ENCODE data around the gene SYNE4.
"Not testable (repeated sequence)": the region's sequence is repeated elsewhere in the genome, so short reads cannot be mapped to it uniquely, and the experiment has no call there.

SYNE4 gene

DNA sequence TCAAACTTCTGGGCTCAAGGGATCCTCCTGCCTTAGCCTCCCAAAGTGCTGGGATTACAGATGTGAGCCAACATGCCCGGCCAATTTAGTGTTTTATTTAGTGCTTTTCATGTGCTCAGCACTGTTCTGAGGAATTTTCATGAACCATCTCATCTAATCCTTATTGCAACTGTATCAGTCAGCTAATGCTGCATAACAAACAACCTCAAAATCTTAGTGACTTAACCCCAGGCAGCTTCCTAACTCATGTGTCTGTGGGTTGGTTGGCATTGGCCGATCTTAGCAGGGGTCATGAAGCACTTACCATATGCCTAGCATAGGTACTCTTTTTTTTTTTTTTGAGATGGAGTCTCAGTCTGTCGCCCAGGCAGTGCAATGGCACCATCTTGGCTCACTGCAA is 19.8 kb downstream of the SYNE4 start:
- no peak for DNase-seq

DNA sequence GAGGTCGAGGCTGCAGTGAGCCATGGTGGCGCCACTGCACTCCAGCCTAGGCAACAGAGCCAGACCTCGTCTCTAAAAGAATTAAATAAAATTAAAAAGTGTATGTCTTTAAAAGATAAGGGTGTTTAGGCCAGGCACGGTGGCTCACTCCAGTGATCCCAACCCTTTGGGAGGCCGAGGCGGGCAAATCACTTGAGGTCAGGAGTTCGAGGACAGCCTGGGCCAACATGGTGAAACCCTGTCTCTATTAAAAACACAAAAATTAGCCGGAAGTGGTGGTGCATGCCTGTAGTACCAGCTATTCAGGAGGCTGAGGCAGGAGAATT is 21.1 kb downstream of the SYNE4 start:
- no peak for DNase-seq

DNA sequence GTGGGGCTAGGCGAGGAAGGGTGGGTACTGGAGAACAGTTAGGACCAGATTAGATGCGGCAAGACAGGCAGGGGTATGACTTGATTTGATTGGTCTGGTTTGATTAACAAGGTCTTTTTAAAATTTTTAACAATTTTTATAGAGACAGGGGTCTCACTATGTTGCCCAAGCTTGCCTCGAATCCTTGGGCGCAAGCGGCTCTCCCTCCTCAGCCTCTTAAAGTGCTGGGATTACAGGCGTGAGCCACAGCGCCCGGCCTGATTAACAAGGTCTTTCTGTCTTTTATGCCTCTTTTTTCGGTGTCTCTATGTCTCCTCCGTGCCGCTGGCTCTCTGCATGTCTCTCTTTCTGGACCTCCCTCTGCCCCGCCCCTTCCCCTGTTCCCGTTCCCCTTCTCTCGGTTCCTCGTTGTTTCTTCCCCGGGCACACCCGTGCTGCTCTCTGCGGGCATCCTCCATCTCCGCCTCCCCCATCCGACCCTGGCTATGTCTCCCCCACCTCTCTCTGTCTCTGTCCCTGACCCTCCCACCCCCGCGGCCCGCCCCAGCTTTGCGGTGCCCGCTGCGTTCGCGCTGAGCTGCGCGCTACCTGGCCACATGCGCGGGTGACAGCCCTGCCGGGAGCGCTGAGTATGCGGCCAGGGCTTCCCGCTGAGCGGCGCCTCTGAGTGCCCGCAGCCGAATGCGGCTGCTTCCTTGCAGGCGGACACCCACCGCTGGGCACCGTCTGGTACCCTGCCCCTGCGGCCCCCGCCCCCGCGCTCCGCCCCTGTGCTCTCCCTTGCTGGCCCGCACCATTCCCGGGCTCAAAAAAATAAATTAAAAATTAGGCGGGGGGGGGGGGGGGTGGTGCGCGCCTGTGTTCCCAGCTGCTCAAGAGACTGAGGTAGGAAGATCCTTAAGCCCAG is 21.7 kb downstream of the SYNE4 start:
- DNase-seq: peak in 1 of 6 experiments; percentile 6

DNA sequence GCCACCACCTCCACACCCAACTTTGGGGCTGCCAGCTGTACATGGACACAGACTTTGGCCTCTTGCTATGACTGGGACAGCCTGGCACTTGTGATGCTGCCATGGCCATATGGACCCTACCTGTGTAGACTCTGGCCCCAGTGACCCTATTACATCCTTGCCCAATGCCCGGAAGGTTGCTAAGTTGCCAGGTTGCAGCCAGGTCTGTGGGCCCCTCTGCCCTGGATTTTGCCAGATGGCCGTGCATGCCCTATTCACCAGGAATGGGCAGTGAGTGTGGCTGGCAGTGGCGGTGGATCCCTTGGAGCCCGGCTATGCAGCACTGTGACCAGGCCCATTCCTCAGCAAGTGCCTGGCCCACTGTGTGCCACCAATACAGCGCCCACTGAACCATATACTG is 22.5 kb downstream of the SYNE4 start:
- no peak for DNase-seq

DNA sequence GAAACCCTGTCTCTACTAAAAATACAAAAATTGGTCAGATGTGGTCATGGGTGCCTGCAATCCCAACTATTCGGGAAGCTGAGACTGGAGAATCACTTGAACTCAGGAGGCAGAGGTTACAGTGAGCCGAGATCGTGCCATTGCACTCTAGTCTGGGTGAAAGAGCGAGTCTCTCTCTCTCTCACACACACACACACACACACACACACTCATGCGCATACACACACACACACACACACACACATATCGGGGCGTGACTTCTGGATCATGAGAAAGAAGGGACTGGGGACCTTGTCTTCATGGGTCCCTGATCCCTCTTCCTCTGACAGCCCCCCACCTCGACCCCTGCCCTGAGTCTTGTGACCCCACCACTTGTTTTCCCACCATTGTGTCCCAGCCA is 25.4 kb downstream of the SYNE4 start:
- no peak for DNase-seq

DNA sequence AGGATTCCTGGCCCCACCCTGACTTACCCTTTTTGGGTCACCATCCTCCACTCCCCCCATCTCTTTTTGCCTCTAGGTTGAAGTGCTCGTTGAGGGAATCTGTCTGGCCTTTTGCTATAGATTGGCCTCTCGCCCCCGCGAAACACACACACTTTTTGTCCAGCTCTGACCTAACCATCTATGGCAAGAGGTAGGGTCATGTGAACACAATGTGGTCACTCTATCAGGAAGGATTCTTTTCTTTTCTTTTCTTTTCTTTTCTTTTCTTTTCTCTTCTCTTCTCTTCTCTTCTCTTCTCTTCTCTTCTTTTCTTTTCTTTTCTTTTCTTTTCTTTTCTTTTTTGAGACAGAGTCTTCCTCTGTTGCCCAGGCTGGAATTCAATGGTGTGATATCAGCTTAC is 27.6 kb downstream of the SYNE4 start:
- not testable (repeated sequence) for DNase-seq

DNA sequence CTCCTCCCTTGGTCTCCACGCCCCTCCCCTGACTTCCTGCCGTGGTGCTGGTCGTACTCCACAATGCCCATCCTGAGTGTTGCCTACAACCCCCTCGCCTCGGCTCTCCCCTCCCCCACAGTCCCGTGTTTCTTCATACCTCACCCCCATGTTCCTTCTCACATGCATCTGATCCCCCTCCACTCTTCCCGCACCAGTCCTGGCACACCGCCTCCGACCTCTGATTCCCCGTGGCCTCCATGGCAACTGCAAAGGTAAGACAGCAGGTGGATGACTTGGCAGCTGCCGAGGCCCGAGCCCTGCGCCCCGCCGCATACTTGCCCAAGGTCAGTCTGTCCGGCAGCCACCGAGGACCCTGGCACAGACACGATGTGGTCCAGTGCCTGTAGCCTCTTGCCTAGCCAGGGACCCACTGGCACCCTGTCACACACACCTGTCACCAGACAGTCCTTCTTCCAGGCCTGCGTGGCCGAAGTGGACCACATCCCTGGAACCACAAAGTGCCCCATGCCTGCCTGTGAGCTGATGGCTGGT is 29.7 kb downstream of the SYNE4 start:
- no peak for DNase-seq

DNA sequence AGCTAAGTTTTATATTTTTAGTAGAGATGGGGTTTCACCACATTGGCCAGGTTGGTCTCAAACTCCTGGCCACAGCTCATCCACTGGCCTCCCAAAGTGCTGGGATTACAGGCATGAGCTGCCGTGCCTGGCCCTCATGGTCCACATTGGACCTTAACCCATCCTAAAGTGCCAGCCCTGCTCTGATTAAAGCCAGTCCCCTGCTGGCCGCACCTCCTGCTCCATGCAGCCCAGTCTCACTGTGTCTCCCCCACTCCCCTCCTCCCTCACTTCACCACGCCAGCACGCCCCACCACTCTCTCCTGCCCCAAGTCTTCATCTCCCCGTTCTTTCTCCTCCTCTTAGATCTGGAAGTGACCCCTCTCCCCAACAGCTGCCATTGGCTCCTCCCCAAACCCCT is 30.3 kb downstream of the SYNE4 start:
- DNase-seq: no peak

DNA sequence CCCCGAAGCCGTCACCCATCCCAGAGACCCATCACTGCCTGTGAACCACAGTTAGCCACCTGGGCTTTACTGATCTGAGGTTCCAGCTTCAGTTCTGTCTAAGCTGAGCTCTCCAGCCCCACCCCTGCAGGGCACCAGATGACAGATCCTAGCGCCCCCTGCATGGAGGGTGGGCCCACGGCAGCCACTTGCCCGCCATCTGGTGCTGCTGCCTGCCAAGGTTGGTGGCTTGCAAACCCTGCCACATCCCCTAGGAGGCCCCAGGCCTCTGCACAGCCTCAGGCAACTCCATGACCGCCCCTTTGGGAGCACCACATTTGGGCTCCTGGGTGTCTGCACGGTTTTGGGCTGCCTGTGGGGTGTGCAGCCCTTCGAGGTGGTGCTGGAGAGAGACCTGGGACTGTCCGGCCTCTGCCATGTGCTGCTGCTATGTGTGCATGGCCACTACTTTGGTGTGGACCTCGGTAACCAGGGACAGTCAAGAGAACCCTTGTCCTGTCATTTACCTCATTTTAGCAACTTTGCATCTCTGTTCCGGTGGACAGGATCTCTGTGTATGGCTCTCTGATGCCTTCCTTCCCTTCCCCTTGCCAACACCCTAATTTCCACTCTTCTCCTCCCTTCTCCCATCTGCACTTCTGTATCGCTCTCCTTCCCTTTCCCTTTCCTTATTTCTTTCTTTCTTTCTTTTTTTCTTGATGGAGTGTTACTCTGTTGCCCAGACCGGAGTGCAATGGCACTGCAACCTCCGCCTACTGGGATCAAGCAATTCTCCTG is 31.0 kb downstream of the SYNE4 start:
- no peak for DNase-seq

DNA sequence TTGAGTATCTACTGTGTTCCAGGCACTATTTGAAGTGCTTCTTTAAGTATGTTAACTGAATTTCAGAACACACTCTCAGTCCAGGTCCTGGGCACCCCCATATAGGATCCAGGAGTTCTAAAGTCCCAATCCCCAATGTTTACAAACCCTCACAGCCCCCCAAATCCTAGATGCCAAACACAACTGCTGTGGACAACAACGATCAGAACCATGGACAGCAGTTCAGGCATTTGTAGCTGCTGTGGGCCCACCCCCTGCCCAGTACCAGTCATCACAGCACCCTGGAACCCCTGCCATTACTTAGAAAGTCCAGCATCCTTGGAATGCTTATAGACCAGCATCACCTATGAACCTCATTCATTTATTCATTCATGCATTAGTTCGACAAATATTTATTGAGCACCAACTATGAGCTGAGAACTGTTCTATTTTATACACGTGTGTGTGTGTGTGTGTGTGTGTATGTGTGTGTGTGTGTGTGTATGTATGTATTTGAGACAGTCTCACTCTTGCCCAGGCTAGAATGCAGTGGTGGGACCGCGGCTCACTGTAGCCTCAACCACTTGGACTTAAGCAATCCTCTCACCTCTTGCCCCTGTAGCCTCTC is 32.9 kb downstream of the SYNE4 start:
- DNase-seq: peak in 1 of 6 experiments; percentile 11

DNA sequence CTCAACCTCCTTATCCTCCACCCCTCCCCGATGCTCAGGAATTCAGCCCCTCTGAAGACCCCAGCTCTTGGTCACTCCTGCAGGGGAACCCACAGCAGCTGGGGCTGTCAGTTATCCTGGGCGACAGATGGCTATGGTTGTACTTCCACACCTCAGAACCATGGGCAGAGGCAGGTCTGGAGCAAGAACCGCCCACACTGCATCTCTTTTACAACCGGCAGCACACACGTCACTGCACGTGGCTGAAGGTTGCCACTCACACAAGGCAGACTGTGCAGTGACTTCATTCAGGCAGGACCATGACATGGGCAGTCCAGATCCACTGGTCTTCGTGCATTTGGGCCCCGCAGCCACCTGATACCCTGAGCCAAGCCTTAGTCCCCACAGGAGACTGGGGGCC is 35.1 kb downstream of the SYNE4 start:
- no peak for DNase-seq

DNA sequence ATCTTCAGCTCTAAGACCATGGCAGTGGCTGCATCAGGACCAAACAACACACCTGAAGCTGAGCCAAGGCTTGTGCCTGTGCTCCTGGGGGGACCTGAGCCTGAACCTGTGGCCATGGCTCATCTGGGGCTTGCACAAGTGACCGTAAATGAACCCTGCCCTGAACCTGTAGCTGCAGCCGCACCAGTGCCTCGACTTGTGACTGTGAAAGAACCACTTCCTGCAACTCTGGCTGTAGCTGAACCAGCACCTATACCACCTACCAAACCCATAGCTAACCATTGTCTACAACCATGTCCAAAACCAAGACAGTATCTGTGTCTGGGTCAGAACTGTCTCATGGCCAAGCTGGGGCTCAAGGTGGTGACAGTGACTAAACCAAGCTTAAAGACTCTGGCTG is 41.8 kb downstream of the SYNE4 start:
- no peak for DNase-seq

DNA sequence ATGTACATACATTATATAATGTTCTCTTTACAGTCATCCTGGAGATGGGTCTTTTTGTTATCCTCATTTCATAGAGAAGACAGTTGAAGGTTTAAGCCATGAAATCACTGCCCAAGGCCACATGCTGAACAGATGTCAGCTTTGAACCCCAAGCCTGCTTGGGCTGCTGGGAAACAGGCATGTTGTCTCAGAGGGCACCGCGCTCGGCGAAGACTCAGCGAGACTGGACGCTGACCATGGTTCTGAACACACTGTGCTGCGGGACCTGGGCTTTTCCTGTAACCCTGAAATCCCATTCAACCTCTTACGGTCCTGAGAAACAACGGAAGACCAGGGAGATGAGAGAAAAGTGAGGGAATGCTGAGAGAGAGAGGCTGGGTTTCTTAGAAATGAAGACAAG is 45.1 kb downstream of the SYNE4 start:
- DNase-seq: peak in 3 of 6 experiments; percentile 9 to 41 (median 41)

DNA sequence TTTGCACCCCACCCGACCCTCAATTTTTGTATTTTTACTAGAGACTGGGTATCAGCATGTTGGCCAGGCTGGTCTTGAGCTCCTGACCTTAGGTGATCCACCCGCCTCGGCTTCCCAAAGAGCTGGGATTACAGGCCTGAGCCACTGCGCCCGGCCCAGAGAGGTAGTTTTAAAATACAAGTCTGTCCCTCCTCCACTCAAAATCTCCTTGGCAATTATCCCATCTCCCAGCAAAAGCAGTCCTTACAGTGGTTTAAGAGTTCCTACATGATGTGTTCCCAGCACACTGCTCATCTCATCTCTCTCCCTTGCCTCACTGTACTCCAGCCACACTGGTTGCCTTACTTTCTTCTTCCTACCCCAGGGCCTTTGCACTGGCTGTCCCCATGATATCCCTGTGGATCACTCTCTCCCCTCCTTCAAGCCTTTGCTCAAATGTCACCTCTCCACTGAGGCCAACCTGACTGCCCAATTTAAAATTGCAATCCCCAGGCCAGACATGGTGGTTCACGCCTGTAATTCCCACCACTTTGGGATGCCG is 48.1 kb downstream of the SYNE4 start:
- no peak for DNase-seq

DNA sequence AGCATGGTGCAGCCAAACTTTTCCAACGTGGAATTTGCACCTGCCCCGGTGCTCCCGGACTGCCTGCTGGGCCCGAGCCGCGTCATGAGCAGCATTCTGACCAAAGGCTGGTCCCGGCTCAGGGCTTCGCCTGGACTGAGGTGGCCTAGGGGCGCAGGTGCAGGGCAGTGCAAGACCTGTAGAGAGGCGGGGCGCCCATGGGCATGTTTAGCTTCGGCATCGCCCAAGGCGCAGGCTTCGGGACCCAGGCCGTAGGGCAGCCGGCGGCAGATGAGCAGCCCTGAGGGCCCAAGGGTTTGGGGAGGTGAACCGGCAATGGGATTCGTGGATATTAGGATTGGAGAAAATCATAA is 48.7 kb downstream of the SYNE4 start:
- DNase-seq: no peak

DNA sequence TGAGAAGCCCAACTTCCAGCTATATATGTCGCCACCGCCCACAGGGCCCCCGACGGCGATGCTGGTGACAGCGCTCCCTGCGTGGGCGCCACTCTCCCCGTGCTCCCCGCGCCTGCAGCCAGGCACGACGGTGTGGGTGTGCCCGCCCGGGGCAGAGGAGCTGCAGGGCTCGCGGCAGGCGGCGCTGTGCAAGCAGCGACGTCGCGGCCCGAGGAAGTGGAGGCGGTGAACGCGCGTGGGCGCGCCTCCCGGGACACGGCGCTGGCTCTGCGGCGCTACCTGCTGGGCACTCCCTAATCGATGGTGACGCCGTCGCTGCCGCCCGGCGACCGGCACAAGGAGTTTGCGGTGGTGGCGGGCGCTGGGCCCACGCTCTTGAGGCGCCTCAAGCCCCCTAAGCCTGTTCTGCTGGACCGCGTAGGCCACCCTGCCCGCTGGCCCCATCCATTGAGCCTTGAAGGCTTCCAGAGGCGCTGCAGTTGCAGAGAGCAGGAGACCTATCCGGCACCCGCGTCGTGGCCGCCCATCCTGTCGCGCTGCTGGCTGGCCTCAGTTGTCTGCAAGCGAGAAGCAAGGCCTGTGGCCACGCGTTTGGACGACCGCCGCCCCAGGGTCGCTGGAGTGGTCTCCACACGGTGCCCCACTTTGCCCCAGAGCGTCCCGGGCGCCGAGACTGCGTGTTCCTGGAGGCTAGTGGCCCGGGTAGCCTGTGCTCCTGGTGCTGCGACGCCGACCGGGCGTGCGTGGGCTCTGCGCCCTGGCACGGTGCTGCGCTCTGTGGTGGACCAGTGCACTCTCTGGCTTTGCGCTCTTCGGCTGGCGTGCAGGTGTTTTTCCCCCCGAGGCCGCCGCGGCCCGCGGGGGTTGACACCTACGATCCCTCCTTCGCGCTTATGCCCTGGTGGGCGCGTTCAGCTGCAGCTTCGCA is 49.3 kb downstream of the SYNE4 start:
- peak; percentile 69 to 84 (median 79) for DNase-seq

DNA sequence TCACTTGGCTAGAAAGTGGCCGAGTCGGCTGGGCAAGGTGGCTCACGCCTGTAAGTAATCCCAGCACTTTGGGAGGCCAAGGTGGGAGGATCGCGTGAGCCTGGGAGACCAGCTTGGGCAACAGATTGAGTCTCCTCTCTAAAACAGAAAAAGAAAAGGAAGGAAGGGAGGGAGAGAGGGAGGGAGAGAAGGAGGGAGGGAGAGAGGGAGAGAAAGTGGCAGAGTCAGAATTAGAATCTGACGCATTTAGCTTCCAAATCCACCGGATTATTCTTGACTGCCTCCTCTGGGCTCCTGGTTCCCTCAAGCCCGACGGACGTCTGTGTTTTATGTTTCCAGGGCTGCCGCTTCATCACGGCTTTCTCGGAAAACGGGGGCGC is 50.0 kb downstream of the SYNE4 start:
- DNase-seq: no peak

DNA sequence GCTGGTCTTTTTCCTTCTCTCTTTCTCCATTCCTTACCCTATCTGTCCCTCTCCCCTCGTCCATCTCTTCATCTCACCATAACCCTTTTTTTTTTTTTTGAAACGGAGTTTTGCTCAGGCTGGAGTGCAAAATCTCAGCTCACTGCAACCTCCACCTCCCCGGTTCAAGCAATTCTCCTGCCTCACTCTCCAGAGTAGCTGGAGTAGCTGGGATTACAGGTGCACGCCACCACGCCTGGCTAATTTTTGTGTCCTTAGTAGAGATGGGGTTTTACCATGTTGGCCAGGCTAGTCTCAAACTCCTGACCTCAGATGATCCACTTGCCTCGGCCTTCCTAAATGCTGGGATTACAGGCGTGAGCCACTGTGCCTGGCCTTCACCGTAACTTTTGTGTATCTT is 51.2 kb downstream of the SYNE4 start:
- DNase-seq: not testable (repeated sequence)

DNA sequence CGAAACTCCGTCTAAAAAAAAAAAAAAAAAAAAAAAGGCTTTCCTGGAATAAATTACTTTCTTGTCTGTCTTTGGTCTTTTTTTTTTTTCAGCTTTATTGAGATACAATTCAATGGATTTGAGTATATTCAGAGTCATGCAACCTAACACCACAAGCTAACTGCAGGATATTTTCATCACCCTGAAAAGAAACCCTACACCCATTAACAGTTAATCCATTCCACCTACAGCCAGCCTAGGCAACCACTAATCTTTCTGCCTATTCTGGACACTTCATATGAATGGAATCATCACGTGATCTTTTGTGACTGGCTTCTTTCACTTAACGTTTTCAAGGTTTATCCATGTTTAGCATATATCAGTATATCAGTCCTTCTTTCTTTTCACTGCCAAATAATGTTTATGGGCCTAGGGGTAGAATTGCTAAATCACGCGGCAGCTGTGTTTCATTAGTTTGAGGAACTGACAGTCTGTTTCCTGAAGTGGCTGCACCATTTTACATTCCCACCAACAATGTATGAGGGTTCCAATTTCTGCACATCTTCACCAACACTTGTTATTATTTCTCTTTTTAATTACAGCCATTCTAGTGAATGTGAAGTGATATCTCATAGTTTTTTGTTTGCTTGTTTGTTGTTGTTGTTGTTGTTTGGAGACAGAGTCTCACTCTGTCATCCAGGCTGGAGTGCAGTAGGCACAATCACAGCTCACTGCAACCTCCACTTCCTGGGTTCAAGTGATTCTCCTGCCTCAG is 52.6 kb downstream of the SYNE4 start:
- no peak for DNase-seq

All from stimulated activated naive CD4-positive, alpha-beta T cell (primary cell).